HepG2 (cell line): ENCODE measurements around the gene CPSF4. TPM values are rescaled to one million over a fixed set of nuclear protein-coding genes. Genes with fewer than 3 reads are reported as not detected.

Experiments
- ATRX ChIP-seq: sonication (generic); formaldehyde crosslinking; IDR thresholded peaks from 2 replicates; pipeline ENCODE4 v1.4.0; 2020; ENCODE audit warnings: missing genetic modification reagents, borderline replicate concordance
- IKZF4 ChIP-seq: sonication (generic); formaldehyde crosslinking; IDR thresholded peaks from 2 replicates; pipeline ENCODE4 v1.5.1; 2020; ENCODE audit warnings: borderline replicate concordance, mild to moderate bottlenecking, low read depth, missing genetic modification reagents; ENCODE audit errors: not compliant biosample characterization
- KMT2B ChIP-seq: IDR thresholded peaks from 2 replicates; pipeline ENCODE4 v1.6.1; 2016; ENCODE audit warnings: missing genetic modification reagents, missing compliant biosample characterization
- ZNF326 ChIP-seq: sonication (generic); formaldehyde crosslinking; IDR thresholded peaks from 2 replicates; pipeline ENCODE4 v1.4.0; 2020; ENCODE audit warnings: missing genetic modification reagents, borderline replicate concordance
- ZNF780A ChIP-seq: sonication (generic); formaldehyde crosslinking; IDR thresholded peaks from 2 replicates; pipeline ENCODE4 v1.8.0; 2022; ENCODE audit warnings: mild to moderate bottlenecking, missing genetic modification reagents, moderate library complexity
- polyA plus RNA-seq, 8 experiments: library from polyadenylated mRNA; depleted of rRNA in 3 of 8; stranded (reverse) in 7 of 8; unstranded in 1 of 8; fragments of >200 nt; fragmentation: Illumina TruSeq in 4 of 8; extraction: Trizol in 4 of 8; gene quantifications; 2 replicates each; pipeline versions ENCODE4 v1.2.1 to v1.2.3, GENCODE V29; 2011 to 2016; ENCODE audit warnings: low read depth in 4 of 8, missing spikeins in 1 of 8, mixed read lengths in 1 of 8; ENCODE audit not compliant: insufficient read depth in 1 of 8
- total RNA-seq, 5 experiments: library from RNA; depleted of rRNA; stranded (reverse); fragments of >200 nt; fragmentation: Illumina TruSeq; extraction: Trizol; gene quantifications; 2 replicates each; pipeline ENCODE4 v1.2.3, GENCODE V29; 2016; ENCODE audit warnings: low read depth in 1 of 5
- TF ChIP-seq, protein P1 (sequence below): sonication (generic); formaldehyde crosslinking; IDR thresholded peaks from 2 replicates; pipeline ENCODE4 v1.5.0; 2020; ENCODE audit warnings: mild to moderate bottlenecking, missing genetic modification reagents, borderline replicate concordance
- TF ChIP-seq, protein P2 (sequence below): sonication (generic); formaldehyde crosslinking; IDR thresholded peaks from 2 replicates; pipeline ENCODE4 v1.4.0; 2020; ENCODE audit warnings: missing genetic modification reagents
- TF ChIP-seq, protein P3 (sequence below): sonication (generic); formaldehyde crosslinking; IDR thresholded peaks from 2 replicates; pipeline ENCODE4 v1.4.0; 2020; ENCODE audit warnings: missing genetic modification reagents, borderline replicate concordance
- TF ChIP-seq, protein P4 (sequence below): sonication (generic); formaldehyde crosslinking; IDR thresholded peaks from 2 replicates; pipeline ENCODE4; 2020; ENCODE audit warnings: missing genetic modification reagents, mild to moderate bottlenecking, borderline replicate concordance
- TF ChIP-seq, protein P5 (sequence below): sonication (generic); formaldehyde crosslinking; IDR thresholded peaks from 2 replicates; pipeline ENCODE4 v1.4.0; 2020; ENCODE audit warnings: missing genetic modification reagents, mild to moderate bottlenecking, borderline replicate concordance

Gene CPSF4
- total and polyA plus RNA-seq, 2 of the 13 experiments (the other 11 are each of a cell fraction or from before 2014, with no cell fraction given), result 34.1 to 49.6 TPM

DNA sequence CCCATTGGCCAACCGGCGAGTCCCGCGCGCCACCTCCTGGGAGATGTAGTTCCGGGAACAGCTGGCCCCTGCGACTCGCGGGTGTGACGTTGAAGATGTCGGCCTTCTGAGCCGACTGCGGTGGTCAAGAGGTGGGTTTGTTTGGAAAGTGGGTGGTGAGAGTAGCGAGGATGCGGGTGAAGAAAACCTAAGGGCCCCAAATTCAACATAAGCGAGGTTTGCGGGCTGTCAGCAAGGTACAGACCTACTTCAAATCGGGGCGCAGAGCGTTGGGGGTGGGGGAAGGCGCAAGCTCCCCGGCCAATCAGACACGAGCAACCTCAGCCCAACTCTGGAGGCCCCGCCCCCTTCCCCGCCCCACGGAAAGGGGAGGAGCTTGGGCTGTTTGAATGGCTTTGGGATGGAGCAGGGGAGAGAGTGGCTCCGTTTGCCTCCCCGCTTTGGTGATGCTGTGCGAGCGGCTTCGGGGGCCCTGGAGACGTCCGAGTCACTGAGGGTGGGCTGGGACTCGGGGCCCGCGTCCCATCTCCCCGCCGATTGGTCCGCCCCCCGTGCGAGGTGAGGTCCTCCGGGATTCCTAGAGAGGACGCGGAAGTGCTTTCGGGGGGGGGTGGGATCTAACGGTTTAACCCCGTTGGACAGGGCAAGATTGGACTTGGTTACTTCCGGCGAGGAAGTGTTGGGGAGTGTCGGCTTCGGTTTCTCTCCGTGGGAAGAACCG, 66.0 kb downstream of the CPSF4 start, which contains the start of gene ZKSCAN5 (continued):
- TF ChIP-seq, protein P1, sequence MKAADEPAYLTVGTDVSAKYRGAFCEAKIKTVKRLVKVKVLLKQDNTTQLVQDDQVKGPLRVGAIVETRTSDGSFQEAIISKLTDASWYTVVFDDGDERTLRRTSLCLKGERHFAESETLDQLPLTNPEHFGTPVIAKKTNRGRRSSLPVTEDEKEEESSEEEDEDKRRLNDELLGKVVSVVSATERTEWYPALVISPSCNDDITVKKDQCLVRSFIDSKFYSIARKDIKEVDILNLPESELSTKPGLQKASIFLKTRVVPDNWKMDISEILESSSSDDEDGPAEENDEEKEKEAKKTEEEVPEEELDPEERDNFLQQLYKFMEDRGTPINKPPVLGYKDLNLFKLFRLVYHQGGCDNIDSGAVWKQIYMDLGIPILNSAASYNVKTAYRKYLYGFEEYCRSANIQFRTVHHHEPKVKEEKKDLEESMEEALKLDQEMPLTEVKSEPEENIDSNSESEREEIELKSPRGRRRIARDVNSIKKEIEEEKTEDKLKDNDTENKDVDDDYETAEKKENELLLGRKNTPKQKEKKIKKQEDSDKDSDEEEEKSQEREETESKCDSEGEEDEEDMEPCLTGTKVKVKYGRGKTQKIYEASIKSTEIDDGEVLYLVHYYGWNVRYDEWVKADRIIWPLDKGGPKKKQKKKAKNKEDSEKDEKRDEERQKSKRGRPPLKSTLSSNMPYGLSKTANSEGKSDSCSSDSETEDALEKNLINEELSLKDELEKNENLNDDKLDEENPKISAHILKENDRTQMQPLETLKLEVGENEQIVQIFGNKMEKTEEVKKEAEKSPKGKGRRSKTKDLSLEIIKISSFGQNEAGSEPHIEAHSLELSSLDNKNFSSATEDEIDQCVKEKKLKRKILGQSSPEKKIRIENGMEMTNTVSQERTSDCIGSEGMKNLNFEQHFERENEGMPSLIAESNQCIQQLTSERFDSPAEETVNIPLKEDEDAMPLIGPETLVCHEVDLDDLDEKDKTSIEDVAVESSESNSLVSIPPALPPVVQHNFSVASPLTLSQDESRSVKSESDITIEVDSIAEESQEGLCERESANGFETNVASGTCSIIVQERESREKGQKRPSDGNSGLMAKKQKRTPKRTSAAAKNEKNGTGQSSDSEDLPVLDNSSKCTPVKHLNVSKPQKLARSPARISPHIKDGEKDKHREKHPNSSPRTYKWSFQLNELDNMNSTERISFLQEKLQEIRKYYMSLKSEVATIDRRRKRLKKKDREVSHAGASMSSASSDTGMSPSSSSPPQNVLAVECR (CRISPR knock-in tag), result peak; percentile 92
- TF ChIP-seq IKZF4 (CRISPR knock-in tag) (no peak), ATRX (CRISPR knock-in tag) (no peak), KMT2B (CRISPR knock-in tag) (no peak; the same call in 1 of the 2 replicates), ZNF326 (CRISPR knock-in tag) (no peak), ZNF780A (CRISPR knock-in tag) (no peak)
- TF ChIP-seq, protein P2, sequence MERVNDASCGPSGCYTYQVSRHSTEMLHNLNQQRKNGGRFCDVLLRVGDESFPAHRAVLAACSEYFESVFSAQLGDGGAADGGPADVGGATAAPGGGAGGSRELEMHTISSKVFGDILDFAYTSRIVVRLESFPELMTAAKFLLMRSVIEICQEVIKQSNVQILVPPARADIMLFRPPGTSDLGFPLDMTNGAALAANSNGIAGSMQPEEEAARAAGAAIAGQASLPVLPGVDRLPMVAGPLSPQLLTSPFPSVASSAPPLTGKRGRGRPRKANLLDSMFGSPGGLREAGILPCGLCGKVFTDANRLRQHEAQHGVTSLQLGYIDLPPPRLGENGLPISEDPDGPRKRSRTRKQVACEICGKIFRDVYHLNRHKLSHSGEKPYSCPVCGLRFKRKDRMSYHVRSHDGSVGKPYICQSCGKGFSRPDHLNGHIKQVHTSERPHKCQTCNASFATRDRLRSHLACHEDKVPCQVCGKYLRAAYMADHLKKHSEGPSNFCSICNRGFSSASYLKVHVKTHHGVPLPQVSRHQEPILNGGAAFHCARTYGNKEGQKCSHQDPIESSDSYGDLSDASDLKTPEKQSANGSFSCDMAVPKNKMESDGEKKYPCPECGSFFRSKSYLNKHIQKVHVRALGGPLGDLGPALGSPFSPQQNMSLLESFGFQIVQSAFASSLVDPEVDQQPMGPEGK (CRISPR knock-in tag), result peak; percentile 95
- TF ChIP-seq, protein P3, sequence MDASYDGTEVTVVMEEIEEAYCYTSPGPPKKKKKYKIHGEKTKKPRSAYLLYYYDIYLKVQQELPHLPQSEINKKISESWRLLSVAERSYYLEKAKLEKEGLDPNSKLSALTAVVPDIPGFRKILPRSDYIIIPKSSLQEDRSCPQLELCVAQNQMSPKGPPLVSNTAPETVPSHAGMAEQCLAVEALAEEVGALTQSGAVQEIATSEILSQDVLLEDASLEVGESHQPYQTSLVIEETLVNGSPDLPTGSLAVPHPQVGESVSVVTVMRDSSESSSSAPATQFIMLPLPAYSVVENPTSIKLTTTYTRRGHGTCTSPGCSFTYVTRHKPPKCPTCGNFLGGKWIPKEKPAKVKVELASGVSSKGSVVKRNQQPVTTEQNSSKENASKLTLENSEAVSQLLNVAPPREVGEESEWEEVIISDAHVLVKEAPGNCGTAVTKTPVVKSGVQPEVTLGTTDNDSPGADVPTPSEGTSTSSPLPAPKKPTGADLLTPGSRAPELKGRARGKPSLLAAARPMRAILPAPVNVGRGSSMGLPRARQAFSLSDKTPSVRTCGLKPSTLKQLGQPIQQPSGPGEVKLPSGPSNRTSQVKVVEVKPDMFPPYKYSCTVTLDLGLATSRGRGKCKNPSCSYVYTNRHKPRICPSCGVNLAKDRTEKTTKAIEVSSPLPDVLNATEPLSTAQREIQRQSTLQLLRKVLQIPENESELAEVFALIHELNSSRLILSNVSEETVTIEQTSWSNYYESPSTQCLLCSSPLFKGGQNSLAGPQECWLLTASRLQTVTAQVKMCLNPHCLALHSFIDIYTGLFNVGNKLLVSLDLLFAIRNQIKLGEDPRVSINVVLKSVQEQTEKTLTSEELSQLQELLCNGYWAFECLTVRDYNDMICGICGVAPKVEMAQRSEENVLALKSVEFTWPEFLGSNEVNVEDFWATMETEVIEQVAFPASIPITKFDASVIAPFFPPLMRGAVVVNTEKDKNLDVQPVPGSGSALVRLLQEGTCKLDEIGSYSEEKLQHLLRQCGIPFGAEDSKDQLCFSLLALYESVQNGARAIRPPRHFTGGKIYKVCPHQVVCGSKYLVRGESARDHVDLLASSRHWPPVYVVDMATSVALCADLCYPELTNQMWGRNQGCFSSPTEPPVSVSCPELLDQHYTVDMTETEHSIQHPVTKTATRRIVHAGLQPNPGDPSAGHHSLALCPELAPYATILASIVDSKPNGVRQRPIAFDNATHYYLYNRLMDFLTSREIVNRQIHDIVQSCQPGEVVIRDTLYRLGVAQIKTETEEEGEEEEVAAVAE (CRISPR knock-in tag), result peak; percentile 100
- TF ChIP-seq, protein P4, sequence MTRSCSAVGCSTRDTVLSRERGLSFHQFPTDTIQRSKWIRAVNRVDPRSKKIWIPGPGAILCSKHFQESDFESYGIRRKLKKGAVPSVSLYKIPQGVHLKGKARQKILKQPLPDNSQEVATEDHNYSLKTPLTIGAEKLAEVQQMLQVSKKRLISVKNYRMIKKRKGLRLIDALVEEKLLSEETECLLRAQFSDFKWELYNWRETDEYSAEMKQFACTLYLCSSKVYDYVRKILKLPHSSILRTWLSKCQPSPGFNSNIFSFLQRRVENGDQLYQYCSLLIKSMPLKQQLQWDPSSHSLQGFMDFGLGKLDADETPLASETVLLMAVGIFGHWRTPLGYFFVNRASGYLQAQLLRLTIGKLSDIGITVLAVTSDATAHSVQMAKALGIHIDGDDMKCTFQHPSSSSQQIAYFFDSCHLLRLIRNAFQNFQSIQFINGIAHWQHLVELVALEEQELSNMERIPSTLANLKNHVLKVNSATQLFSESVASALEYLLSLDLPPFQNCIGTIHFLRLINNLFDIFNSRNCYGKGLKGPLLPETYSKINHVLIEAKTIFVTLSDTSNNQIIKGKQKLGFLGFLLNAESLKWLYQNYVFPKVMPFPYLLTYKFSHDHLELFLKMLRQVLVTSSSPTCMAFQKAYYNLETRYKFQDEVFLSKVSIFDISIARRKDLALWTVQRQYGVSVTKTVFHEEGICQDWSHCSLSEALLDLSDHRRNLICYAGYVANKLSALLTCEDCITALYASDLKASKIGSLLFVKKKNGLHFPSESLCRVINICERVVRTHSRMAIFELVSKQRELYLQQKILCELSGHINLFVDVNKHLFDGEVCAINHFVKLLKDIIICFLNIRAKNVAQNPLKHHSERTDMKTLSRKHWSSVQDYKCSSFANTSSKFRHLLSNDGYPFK (CRISPR knock-in tag), result peak; percentile 72; the same call in 1 of the 2 replicates
- TF ChIP-seq, protein P5, sequence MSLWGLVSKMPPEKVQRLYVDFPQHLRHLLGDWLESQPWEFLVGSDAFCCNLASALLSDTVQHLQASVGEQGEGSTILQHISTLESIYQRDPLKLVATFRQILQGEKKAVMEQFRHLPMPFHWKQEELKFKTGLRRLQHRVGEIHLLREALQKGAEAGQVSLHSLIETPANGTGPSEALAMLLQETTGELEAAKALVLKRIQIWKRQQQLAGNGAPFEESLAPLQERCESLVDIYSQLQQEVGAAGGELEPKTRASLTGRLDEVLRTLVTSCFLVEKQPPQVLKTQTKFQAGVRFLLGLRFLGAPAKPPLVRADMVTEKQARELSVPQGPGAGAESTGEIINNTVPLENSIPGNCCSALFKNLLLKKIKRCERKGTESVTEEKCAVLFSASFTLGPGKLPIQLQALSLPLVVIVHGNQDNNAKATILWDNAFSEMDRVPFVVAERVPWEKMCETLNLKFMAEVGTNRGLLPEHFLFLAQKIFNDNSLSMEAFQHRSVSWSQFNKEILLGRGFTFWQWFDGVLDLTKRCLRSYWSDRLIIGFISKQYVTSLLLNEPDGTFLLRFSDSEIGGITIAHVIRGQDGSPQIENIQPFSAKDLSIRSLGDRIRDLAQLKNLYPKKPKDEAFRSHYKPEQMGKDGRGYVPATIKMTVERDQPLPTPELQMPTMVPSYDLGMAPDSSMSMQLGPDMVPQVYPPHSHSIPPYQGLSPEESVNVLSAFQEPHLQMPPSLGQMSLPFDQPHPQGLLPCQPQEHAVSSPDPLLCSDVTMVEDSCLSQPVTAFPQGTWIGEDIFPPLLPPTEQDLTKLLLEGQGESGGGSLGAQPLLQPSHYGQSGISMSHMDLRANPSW (CRISPR knock-in tag), result 0 out of 2 replicates have a peak, but pooled peaks have one; percentile 36
